HepG2 (cell line): ENCODE data around the gene PTPRQ. TPM values are rescaled to one million over a fixed set of nuclear protein-coding genes. Genes with fewer than 3 reads are reported as not detected.

Experiments
- ATAC-seq: fragments of 200-7000 bp; cut with Tn5 transposase; 3 replicates; pipeline ENCODE4 v1.9.1; 2020; ENCODE audit warnings: mild to moderate bottlenecking, moderate library complexity
- BruUV-seq: library from RNA; stranded (reverse); fragments of 400-500 nt; replicated peaks from 2 replicates; lab custom pipeline; 2021; lab: Mats Ljungman, UMichigan
- CTCF ChIA-PET: fragments of 300-600 bp; formaldehyde crosslinking; extraction: SDS; loops from one replicate; lab custom pipeline; 2021; ENCODE audit warnings: low total read pairs, inconsistent platforms, low intra/inter-chr PET ratio; lab: Yijun Ruan, JAX
- POLR2A ChIA-PET: fragments of 350-600 bp; sonication (Branson Sonifier 250); formaldehyde crosslinking; loops from one replicate; lab custom pipeline; 2020; ENCODE audit warnings: antibody characterized with exemption, inconsistent platforms; lab: Yijun Ruan, JAX
- DNase-seq: peaks from one replicate; pipeline ENCODE4 v3.0.0-alpha.2; 2015; ENCODE audit warnings: low spot score
- FAIRE-seq: peaks from 3 replicates; lab custom pipeline; 2011; peaks lifted over from hg19 to GRCh38; lab: Jason Lieb, UNC
- H2AFZ ChIP-seq: one replicate; pipeline ENCODE4 v1.6.1; 2011; ENCODE audit warnings: low read length, inconsistent platforms
- H3K27ac ChIP-seq: fragments of 300-600 bp; 3 replicates; pipeline ENCODE4 v1.8.0; 2011; ENCODE audit warnings: mixed run types, mild to moderate bottlenecking, mixed read lengths, low read length, inconsistent platforms; ENCODE audit not compliant: insufficient read depth; ENCODE audit errors: extremely low read length
- H3K27me3 ChIP-seq, 2 experiments: fragments of 200-600 bp in 1 of 2; 2 replicates in 1 of 2; 3 replicates in 1 of 2; pipeline versions ENCODE4 v1.6.0 to v1.8.0; 2011; ENCODE audit warnings: low read length in 2 of 2, mild to moderate bottlenecking in 2 of 2, moderate library complexity in 2 of 2, inconsistent platforms in 1 of 2; ENCODE audit not compliant: insufficient read depth in 2 of 2, control insufficient read depth in 1 of 2
- H3K36me3 ChIP-seq, 2 experiments: fragments of 200-600 bp in 1 of 2; replicated peaks in 1 of 2; 2 replicates in 1 of 2; 3 replicates in 1 of 2; pipeline versions ENCODE4 v1.5.1 to v1.8.0; 2011; ENCODE audit warnings: low read length in 2 of 2, inconsistent platforms in 1 of 2; ENCODE audit not compliant: insufficient read depth in 2 of 2, control insufficient read depth in 1 of 2
- H3K4me1 ChIP-seq: 2 replicates; pipeline ENCODE4 v1.5.1; 2012; ENCODE audit warnings: low read length, inconsistent platforms; ENCODE audit not compliant: insufficient read depth
- H3K4me2 ChIP-seq: 2 replicates; pipeline ENCODE4 v1.6.0; 2011; ENCODE audit warnings: low read depth, low read length, inconsistent platforms
- H3K4me3 ChIP-seq, 3 experiments: fragments of 200-600 bp in 1 of 3; sonication (generic), shearing (Covaris generic) in 1 of 3; replicated peaks in 1 of 3; 2 replicates each; pipeline ENCODE4 v1.5.1; 2011 to 2016; ENCODE audit warnings: low read length in 3 of 3, inconsistent platforms in 2 of 3, low read depth in 2 of 3, mild to moderate bottlenecking in 2 of 3, control low read depth in 1 of 3, mixed read lengths in 1 of 3; ENCODE audit not compliant: insufficient read depth in 1 of 3
- H3K79me2 ChIP-seq: one replicate; pipeline ENCODE4 v1.6.1; 2011; ENCODE audit warnings: low read length, inconsistent platforms; ENCODE audit not compliant: insufficient read depth
- H3K9ac ChIP-seq: 2 replicates; pipeline ENCODE4 v1.6.0; 2011; ENCODE audit warnings: mild to moderate bottlenecking, low read depth, low read length, inconsistent platforms; ENCODE audit not compliant: insufficient read depth
- H3K9me3 ChIP-seq: 2 replicates; pipeline ENCODE4 v1.5.1; 2012; ENCODE audit warnings: mild to moderate bottlenecking, low read length
- H4K20me1 ChIP-seq: 2 replicates; pipeline ENCODE4 v1.6.0; 2011; ENCODE audit warnings: inconsistent platforms, mild to moderate bottlenecking, low read length, moderate library complexity; ENCODE audit not compliant: insufficient read depth
- ARID3A ChIP-seq: IDR thresholded peaks from 2 replicates; pipeline ENCODE4 v1.6.1; 2012; ENCODE audit warnings: low read depth, low read length, improper control_type of control experiment
- CAMTA2 ChIP-seq: sonication (generic); formaldehyde crosslinking; IDR thresholded peaks from 2 replicates; pipeline ENCODE4 v1.4.0; 2020; ENCODE audit warnings: mild to moderate bottlenecking, missing genetic modification reagents, borderline replicate concordance
- CCDC6 ChIP-seq: sonication (generic); formaldehyde crosslinking; IDR thresholded peaks from 2 replicates; pipeline ENCODE4 v1.8.1; 2022; ENCODE audit warnings: mild to moderate bottlenecking, missing genetic modification reagents, moderate library complexity
- FOXJ3 ChIP-seq: sonication (generic); formaldehyde crosslinking; IDR thresholded peaks from 2 replicates; pipeline ENCODE4 v1.4.0; 2020; ENCODE audit warnings: missing genetic modification reagents, mild to moderate bottlenecking, borderline replicate concordance
- FOXO4 ChIP-seq: sonication (generic); formaldehyde crosslinking; conservative IDR thresholded peaks from 2 replicates; pipeline ENCODE4 v1.8.1; 2023; ENCODE audit warnings: missing genetic modification reagents
- HOXD1 ChIP-seq: sonication (generic); formaldehyde crosslinking; IDR thresholded peaks from 2 replicates; pipeline ENCODE4 v1.5.0; 2020; ENCODE audit warnings: missing genetic modification reagents
- NONO ChIP-seq, 2 experiments: fragments of 450-650 bp in 1 of 2; sonication (generic) in 1 of 2; formaldehyde crosslinking in 1 of 2; IDR thresholded peaks in 1 of 2; conservative IDR thresholded peaks in 1 of 2; 2 replicates each; pipeline versions ENCODE4 v1.6.1 to v1.8.0; 2017 to 2022; ENCODE audit warnings: mild to moderate bottlenecking in 1 of 2, missing genetic modification reagents in 1 of 2, moderate library complexity in 1 of 2
- RAD21 ChIP-seq: fragments of 450-650 bp; formaldehyde crosslinking; IDR thresholded peaks from 2 replicates; pipeline ENCODE4 v1.5.0; 2020; ENCODE audit warnings: mild to moderate bottlenecking
- SKIL ChIP-seq: sonication (generic); formaldehyde crosslinking; IDR thresholded peaks from 2 replicates; pipeline ENCODE4 v1.8.0; 2022; ENCODE audit warnings: missing genetic modification reagents, mild to moderate bottlenecking, moderate library complexity, borderline replicate concordance
- SP4 ChIP-seq: sonication (generic); formaldehyde crosslinking; IDR thresholded peaks from 2 replicates; pipeline ENCODE4 v1.8.1; 2023; ENCODE audit warnings: mild to moderate bottlenecking, missing genetic modification reagents
- ZNF333 ChIP-seq: sonication (generic); formaldehyde crosslinking; IDR thresholded peaks from 2 replicates; pipeline ENCODE4 v1.4.0; 2020; ENCODE audit warnings: mild to moderate bottlenecking, missing genetic modification reagents, borderline replicate concordance
- ZNF460 ChIP-seq: sonication (generic); formaldehyde crosslinking; IDR thresholded peaks from 2 replicates; pipeline ENCODE4 v1.5.1; 2020; ENCODE audit warnings: missing genetic modification reagents, mild to moderate bottlenecking, borderline replicate concordance
- ZNF512B ChIP-seq: sonication (generic); formaldehyde crosslinking; IDR thresholded peaks from 2 replicates; pipeline ENCODE4 v1.5.1; 2020; ENCODE audit warnings: missing genetic modification reagents, mild to moderate bottlenecking, borderline replicate concordance
- WGBS: methylation state at CpG from one replicate; pipeline ENCODE4 v1.1.6; 2017; ENCODE audit warnings: low lambda C conversion rate; 5-methylcytosine and 5-hydroxymethylcytosine counted together
- in situ Hi-C: cut with HindIII; loops from 2 replicates; pipeline ENCODE4 v1.10.0; 2017; ENCODE audit warnings: low pct_unique_long_range_greater_than_20kb; ENCODE audit not compliant: extremely low pct_ligation_motif_present
- intact Hi-C: fragments of 100-400 bp; cut with micrococcal nuclease; formaldehyde crosslinking; loops from one replicate; pipeline ENCODE4 v1.10.0; 2022; ENCODE audit not compliant: unreplicated experiment
- polyA plus RNA-seq, 8 experiments: library from polyadenylated mRNA; depleted of rRNA in 3 of 8; stranded (reverse) in 7 of 8; unstranded in 1 of 8; fragments of >200 nt; fragmentation: Illumina TruSeq in 4 of 8; extraction: Trizol in 4 of 8; gene quantifications; 2 replicates each; pipeline versions ENCODE4 v1.2.1 to v1.2.3, GENCODE V29; 2011 to 2016; ENCODE audit warnings: low read depth in 4 of 8, missing spikeins in 1 of 8, mixed read lengths in 1 of 8; ENCODE audit not compliant: insufficient read depth in 1 of 8
- total RNA-seq, 5 experiments: library from RNA; depleted of rRNA; stranded (reverse); fragments of >200 nt; fragmentation: Illumina TruSeq; extraction: Trizol; gene quantifications; 2 replicates each; pipeline ENCODE4 v1.2.3, GENCODE V29; 2016; ENCODE audit warnings: low read depth in 1 of 5

Gene PTPRQ
- total and polyA plus RNA-seq, 2 of the 13 experiments (the other 11 are each of a cell fraction or from before 2014, with no cell fraction given), result not detected

GRCh38 chr12:80411787-80412186 lies 32.2 kb upstream of the PTPRQ start:
- POLR2A ChIA-PET, result no interaction called here
- no peak overlapping the region for H3K4me2 ChIP-seq
- in situ Hi-C loops, result no loop called here
- BruUV-seq, result no TSS peak
- no peaks in the 10 kb centered on the region for H3K27me3 ChIP-seq
- no peak overlapping the region for H3K27ac ChIP-seq
- no peak overlapping the region for H3K9ac ChIP-seq
- no peak overlapping the region for H3K4me3 ChIP-seq
- CTCF ChIA-PET, result interaction anchor here (1.0 to 2.1 kb wide), 3 partner anchors 186 to 1216 kb away, joined by 5 to 12 read pairs (median 6); no protein-coding TSS in a partner anchor
- no peaks in the 10 kb centered on the region for H4K20me1 ChIP-seq
- no peak overlapping the region for H2AFZ ChIP-seq
- no peak for ATAC-seq
- H3K79me2 ChIP-seq, result no peaks in the 10 kb centered on the region
- no peaks in the 10 kb centered on the region for H3K36me3 ChIP-seq
- intact Hi-C loops, result loop anchor here (1.0 kb wide), 2 partner anchors 187 to 353 kb away; no protein-coding TSS in a partner anchor
- no peak for FAIRE-seq
- H3K4me1 ChIP-seq, result no peaks in the 10 kb centered on the region
- WGBS, result 1% methylated on average over 3 of the region's 3 CpGs
- DNase-seq, result no peak
- H3K9me3 ChIP-seq, result no peaks in the 10 kb centered on the region
- no peak for TF ChIP-seq CAMTA2 (CRISPR knock-in tag)
- no peak for TF ChIP-seq ZNF460
- no peak for TF ChIP-seq FOXO4 (CRISPR knock-in tag)
- no peak for TF ChIP-seq ZNF512B (CRISPR knock-in tag)
- TF ChIP-seq ZNF333 (CRISPR knock-in tag), result no peak
- no peak for TF ChIP-seq SKIL (CRISPR knock-in tag)
- TF ChIP-seq CCDC6, result no peak
- no peak for TF ChIP-seq HOXD1
- no peak for TF ChIP-seq SP4
- no peak for TF ChIP-seq FOXJ3 (CRISPR knock-in tag)
- TF ChIP-seq ARID3A, result no peak
- no peak for TF ChIP-seq NONO (IDR thresholded peaks at IDR 0.05)
- no peak for TF ChIP-seq NONO (CRISPR knock-in tag; conservative IDR thresholded peaks at IDR 0.05)
- TF ChIP-seq RAD21, result no peak
